ENCODE results near the gene EPDR1.

EPDR1 gene

GRCh38 chr7:37987732-37988131 is 67.3 kb downstream of the EPDR1 start:
- H3K4me3 ChIP-seq (ENCODE audit: low read depth, low read length), result no peak overlapping the region
- TF ChIP-seq CTCF (IDR thresholded peaks at IDR 0.05; ENCODE audit: borderline replicate concordance, insufficient read depth, low read depth, low read length), result no peak

GRCh38 chr7:37988721-37989650 is 68.5 kb downstream of the EPDR1 start:
- TF ChIP-seq CTCF (IDR thresholded peaks at IDR 0.05; ENCODE audit: borderline replicate concordance, insufficient read depth, low read depth, low read length), result no peak
- H3K4me3 ChIP-seq (ENCODE audit: low read depth, low read length), result no peak overlapping the region

GRCh38 chr7:37990337-37990736 is 69.9 kb downstream of the EPDR1 start:
- H3K4me3 ChIP-seq (ENCODE audit: low read depth, low read length), result no peak overlapping the region
- TF ChIP-seq CTCF (IDR thresholded peaks at IDR 0.05; ENCODE audit: borderline replicate concordance, insufficient read depth, low read depth, low read length), result no peak

- no peak for TF ChIP-seq CTCF (IDR thresholded peaks at IDR 0.05; ENCODE audit: borderline replicate concordance, insufficient read depth, low read depth, low read length)
- no peak overlapping the region for H3K4me3 ChIP-seq (ENCODE audit: low read depth, low read length)
These were observed 72.6 kb downstream of the EPDR1 start for GRCh38 chr7:37993060-37993501.

GRCh38 chr7:37999673-38000072 is 79.2 kb downstream of the EPDR1 start:
- no peak overlapping the region for H3K4me3 ChIP-seq (ENCODE audit: low read depth, low read length)
- no peak for TF ChIP-seq CTCF (IDR thresholded peaks at IDR 0.05; ENCODE audit: borderline replicate concordance, insufficient read depth, low read depth, low read length)

GRCh38 chr7:38000272-38000671 is 79.8 kb downstream of the EPDR1 start:
- no peak overlapping the region for H3K4me3 ChIP-seq (ENCODE audit: low read depth, low read length)
- TF ChIP-seq CTCF (IDR thresholded peaks at IDR 0.05; ENCODE audit: borderline replicate concordance, insufficient read depth, low read depth, low read length), result no peak
